Activated gamma-delta T cell treated with anti-CD3 and anti-CD28 coated beads, Interleukin-2, amount 50 U/mL, for 16 hours (primary cell): ENCODE results near the gene PRKG1.
"Not testable (repeated sequence)": the region's sequence is repeated elsewhere in the genome, so short reads cannot be mapped to it uniquely, and the experiment has no call there.

ENCODE experiments used
- DNase-seq: peaks from one replicate; pipeline ENCODE4 v3.0.0-alpha.2; 2020; ENCODE audit warnings: low read depth

The PRKG1 gene

DNA sequence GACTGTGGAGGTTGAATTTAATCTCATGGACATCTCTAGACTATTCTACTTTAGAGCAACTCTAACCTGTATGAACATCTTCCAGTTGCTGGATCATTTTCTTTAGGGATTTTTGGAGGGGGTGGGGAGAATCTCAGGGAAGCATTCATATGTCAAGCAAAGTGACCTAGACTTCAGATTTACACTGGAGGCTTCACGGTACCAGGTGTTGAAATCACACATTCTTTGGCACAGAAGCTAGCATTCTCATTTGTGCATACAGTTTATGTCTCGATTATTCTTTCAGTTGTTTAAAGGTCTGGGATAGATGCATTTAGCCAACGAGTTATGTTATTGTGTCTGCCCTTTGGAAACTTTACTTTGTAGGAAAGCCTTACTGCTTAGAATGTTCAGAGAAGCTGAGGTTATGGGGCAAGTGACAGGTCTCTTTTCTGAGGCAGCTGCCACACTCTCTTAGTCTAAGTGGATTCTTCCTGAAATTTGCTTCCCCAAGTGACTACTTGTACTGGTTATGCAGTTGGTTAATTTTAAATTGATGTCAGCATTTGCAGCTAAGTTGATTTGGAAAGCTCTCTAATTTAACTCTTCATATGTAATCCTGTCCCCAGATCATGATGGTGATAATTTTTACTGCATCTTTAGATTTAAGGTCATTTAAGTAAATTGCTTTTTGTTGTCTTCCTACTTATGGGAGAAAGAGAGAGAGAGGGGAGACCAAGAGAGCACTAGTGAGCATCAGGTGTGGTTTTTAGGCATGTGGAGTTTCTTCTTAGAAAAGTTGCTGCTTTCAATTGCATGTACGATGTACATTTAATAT lies 153.8 kb downstream of the PRKG1 start:
- DNase-seq = no peak

DNA sequence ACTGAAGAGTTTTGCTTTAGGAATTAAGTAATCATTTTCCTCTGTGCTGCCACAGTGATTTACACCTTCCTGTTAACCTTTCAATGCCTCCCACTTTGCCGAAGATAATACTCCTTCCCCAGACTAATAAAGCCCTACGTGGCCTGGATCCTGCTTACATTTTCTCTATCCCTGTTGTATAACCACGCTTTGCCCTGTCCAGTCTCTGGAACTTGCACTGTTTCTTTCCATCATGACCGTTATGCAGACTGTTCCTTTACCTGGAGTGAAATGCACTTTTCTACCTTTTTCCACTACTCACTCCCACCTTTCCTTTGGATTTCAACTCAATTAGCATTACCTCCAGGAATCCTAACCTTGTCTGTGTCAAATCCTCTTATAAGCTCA lies 154.4 kb downstream of the PRKG1 start:
- DNase-seq = no peak

DNA sequence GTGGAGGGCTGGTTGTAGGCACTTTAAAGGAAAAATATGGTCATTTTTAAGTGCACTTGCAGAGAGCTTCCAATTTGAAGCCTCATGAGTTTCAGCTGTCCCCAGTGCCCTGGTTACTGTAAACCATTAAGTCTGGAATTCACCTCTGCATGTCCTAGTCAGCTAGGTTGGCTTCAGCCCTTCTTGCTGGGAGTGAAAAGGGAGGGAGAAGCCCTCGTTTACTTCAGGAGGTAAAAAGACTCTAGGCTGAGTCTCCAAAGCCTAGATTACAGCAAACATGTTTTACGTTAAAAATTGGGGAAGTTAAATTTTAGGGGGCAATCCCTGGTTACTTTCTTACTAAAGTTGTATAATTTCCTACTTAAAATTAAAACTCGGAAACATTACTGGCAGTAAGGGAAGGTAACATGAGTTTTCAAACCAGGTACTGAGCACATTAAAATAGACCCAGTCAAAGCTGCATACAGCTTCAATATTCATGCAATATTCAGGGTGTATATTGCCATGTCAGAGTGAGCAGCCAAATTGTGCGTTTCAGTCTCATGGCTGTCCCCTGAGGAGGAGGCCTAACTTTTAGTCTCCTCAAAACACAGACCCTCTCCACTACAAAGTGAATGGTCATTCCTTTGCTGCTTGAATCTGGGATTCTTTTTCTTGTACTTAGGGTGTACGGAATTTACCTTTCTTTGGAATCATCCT lies 156.7 kb downstream of the PRKG1 start:
- DNase-seq = no peak

DNA sequence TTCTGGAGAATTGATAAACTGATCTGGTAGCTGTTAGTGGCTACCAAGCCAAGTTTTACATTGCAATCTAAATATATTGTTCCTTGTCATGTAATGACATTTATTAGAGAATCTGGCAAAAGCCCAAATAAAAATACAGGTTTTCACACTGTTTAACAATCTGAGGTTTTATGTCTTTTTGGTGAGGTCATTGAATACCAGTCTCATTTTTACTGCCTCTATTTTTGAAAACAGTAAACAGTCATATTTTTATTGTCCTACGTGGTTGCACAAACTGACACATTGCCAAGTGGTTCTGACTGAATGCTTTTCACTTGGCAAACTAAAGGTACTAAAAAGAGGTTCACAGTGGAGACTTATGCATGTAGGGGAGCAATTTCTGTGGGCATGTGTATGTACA lies 157.5 kb downstream of the PRKG1 start:
- DNase-seq = no peak

DNA sequence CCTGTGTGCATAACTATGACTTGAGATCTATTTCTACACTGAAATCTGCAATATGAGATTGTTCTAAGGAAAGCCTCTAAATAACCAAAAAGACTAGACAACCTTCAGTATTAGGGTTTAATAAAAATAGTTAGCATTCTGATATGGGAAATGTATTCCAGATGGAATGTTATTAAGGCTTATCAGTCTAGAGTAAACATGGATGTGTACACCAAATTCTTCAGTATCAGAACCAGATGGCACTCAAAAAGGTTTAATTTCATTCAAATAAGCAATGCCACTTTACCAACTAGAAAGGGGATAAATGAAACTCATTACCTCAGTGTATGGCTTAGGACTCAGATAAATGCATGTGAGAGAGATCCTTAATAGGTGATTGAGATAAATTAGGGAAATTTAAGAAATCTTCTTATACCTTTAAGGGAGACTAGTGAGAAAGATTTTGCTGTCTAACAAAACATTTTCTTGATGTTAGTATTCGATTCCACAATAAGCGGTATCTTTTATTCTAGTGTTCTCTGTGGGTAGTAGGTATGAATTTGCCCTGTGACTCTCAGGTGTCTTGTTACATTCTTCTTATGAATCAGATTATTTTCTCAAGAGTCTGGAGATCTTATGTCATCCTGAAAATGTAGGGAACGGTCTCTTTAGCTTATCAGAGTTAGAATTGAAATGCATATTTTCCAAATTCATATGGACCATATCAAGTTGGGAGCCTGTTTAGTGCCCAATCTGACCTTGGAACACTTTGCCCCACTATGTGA lies 159.2 kb downstream of the PRKG1 start:
- no peak for DNase-seq

DNA sequence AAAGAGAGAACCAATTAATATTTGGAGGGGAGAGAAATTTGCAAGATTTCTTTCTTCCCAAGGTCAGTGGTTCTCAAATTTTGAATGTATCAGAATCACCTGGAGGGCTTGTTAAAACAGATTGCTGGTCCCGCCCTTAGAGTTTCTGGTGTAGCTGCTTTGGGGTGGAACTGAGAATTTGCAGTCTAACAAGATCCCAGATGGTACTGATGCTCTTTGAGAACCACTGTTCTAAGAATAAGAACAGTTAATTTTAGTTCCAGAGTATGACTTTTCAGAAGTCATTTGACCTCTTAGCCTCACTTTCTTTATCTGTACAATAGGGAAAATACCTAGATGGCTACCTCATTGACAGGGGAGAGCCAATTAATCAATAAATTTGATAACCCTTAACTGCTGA lies 161.6 kb downstream of the PRKG1 start:
- DNase-seq = no peak

DNA sequence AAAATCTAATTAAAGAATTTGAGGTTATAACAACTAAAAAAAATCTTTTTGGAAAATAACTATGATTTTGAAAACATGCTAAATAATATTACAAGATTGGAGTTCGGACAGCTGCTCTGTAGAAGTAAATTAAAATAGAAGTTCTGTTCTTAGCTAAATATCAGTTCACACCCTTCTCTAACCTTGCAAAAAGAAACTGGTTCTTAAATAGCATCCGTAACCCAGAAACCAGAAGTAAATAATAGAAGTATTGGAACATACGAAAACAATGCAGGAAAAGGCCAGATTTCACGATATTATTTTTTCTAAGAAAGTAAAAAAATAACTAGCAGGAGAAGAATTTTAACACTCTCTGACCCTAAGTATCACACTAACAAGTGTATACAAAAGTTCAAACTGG lies 164.7 kb downstream of the PRKG1 start:
- no peak for DNase-seq

DNA sequence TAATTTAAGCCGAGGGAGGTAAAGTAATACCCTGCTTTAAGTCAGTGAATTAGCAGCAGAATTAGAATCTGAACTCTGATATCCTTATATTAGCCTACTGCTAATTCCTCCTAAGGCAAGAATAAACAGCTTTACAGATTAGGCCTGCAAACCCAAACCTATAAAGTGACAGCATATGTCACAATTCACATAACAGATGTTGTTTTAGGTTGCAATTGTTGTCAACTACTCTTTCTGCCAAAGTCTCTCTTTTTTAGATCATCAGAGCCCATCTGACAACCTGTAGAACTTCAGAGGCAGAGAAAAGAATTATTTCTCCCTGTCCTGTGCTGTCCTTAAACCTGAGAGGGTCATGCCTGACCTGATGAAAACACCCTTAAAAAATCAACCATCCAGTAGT lies 167.2 kb downstream of the PRKG1 start:
- no peak for DNase-seq

DNA sequence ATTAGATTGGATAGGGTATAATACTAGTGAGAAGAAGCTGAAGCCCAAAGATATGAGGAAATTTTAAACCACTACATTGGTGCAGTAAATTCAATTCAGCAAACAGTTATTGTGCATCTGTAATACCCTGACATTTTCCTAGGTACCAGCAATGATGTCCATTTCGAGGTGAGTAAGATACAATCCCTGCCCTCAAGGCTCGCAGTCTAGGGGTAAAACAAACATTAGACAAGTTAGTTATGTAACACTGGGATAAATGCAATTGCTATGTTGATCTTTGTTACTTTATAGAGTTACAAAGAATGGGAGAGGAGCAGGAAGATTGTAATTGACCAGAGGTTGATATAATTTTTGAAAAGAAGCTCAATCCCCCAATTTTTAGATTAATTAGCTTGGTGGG lies 168.1 kb downstream of the PRKG1 start:
- DNase-seq = no peak

DNA sequence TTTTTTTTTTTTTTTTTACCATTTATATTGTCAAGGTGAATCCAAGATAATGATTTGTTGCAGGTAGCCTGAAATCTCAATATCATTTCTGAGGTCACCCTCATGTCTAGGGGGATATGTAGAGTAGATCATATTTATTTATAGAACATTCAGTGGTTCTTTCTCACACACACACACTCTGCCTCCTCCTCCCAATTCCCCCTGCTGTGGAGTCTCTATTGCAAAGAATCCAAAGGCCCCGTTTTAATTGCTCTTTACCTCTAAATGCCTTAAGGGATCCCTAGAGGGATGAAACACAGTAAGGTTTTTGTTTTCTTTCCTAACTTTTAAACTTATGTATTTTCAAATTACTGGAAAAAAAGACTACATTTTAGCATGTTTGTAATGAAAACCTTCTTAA lies 170.0 kb downstream of the PRKG1 start:
- DNase-seq = no peak

DNA sequence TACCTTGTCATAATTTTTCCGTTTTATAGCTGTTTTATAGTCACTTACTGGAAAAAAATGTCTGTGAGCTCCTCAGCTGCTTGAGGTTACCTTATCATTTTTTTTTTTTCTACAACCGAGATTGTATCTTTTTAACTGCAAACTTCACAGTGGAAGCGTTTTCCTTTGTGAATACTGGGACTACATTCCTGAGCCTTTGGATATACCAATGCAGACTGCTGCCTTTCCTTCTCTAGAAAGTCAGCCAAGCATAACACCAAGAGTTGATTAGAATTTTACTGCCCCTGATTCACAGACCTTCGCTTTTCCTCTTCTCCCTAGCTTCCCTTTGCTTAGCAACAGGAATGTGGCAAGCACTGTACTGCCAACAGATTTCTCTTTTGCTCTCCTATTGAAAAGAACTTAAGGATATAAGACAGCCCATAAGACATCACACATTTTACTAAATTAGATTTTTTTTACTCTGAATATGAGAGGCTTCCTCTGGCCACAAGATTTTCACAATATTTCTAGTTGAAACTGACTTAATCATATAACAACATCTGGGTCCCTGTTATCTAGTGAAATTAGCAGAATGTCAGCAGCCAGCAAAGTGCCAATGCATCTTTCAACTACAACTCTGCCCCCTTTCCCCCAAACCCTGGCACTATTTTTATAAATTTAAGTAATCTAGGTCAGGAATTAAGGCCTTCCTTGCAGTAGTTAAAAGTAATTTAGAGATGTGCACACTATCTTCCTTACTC lies 170.6 kb downstream of the PRKG1 start:
- DNase-seq = no peak

DNA sequence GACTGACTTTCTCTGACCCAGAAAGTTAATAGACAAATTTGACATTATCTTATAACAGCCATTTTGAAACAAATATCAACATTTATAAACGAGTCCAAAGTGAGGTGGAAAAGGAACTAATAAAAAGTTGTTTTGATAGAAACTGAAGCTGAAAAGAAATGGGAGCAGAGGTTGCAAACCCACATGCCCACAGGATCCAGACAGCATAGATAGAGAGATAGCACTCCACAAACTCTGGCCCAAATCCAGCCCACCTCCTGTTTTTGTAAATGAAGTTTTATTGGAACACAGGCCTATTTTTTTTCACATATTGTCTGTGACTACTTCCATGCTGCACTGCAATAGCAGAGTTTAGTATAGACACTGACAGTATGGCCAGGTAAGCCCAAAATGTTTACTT lies 171.9 kb downstream of the PRKG1 start:
- no peak for DNase-seq

DNA sequence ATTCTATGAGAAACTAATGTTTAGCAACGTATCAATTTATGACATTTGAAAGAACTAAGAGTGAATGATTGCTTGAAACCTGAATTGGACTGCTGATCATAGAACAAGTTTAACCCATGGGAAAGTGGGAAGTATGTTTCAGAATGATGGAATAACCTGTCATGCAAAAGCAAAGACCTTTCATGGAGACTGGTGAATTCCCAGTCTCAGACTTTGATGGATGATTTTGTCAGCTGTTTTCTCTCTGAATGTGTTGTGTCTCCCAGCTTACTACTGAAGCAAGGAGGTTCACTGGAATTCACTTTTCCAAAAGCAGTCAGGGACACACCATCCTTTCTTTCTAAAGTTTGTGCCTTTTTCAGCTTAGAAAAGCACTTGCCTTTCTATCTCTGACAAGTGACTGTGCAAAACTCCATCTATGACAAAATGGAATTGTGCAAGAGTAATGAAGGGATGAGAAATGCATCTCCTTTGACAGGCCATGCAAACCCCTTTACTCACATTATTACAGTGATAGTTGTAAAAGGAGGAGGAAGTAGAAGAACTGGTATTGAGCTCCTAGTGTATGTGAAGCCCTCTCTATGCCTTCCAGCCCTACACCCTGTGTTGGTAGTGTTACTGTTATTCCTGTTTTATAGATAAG lies 176.1 kb downstream of the PRKG1 start:
- DNase-seq = no peak

DNA sequence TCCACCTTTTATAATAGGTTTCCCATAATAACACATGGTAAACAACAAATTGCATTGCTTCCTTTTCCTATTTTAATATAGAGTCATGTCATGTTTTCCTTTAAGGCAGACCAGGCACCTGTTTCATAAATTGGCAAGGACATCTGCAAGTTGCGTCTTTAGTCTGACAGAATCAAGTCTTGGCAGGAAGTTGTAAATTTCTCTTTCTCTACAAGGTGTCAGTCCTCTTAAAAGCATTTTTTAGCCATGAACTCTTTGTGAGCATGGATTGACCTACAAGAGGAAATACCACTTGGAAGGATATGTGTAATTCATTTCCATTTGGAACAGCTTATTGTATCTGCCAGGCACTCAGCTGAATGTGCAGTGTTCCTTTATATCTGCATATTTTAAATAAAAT lies 176.8 kb downstream of the PRKG1 start:
- DNase-seq = no peak

DNA sequence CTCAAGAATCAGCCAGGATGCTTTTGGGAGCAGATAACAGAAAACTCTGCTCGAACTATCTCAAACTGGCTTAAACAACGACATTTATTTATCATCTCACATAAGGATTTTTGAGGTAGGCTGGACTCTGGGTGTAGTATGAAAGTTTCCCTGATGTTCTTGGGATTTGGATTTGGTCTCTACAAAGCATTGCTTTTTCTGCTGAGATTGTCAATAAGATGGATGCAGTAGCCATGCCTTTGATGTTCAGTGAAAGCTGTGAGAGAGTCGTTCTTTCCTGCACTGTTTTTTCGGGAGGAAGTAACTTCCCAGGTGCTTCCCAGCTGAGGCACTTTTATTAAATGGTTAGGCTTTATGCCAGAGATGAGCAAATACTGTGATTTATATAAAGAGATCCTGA lies 181.1 kb downstream of the PRKG1 start:
- no peak for DNase-seq

DNA sequence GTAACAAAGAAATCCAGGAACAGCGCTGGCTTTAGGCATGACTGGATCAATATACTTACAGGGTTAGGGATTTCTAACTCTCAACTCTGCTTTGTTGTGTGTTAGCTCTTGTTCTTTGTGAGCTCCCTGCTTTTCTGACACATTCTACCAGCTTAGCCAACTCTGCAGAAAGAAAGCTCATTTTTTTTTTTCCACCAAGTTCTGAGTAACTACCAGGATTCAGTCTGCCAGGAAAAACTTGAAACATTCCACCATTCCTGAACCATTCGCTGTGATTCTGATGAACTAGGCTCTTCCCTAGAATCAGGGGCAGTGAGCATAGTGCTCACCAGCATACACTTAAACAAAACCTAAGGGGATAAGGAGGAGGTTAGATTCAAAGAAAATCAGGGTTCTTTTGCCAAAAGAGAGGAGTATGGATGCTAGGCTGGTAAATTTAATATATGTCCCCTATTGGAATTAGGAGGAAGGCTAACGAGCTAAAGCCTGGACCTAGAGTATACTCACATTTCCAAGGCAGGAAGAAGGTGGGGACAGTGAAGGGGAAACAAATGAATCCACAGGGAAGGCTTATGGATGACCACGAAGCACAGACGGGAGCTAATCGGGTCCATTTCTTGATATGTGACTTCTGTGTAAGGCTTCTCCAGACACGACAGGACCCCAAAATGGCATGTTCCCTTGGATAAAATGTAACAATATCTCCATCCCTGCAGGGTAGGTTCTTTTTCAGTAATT lies 183.4 kb downstream of the PRKG1 start:
- DNase-seq = no peak

DNA sequence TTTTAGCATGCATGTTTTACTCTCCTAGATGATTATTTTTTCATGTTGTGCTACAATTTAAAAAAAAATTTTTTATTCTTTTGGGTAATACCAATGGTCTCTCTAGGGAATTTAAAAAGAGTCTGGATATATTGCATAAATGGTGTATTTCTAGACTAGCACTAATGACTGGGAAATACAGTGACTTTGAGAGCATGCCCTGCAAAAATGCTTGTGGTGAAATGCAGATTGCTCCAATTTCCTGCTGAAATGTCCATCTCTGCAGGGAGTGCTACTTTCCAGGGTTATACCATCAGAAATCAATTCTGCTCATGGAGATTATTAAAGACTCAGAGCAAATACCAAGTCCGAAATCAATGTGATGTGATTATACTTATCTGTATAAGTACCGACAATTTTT lies 186.1 kb downstream of the PRKG1 start:
- DNase-seq = no peak

DNA sequence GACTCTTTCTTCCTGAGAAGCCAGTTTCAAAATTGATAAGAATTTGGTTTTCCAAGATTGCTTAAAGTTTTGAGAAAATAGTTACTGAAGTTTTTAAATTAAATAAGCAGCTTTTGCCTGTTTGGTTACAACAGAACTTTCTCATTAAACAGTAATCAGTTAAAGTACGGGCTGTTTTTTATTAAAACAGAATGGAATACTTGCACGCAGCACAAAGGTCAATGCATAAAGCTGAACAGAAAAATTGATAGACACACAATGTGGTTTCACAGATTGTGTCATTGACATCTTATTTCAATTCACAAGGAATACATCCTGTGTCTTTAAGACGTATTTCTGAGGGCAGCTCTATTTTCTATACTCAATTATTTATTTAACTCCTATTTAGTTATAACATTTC lies 192.2 kb downstream of the PRKG1 start:
- DNase-seq = no peak

DNA sequence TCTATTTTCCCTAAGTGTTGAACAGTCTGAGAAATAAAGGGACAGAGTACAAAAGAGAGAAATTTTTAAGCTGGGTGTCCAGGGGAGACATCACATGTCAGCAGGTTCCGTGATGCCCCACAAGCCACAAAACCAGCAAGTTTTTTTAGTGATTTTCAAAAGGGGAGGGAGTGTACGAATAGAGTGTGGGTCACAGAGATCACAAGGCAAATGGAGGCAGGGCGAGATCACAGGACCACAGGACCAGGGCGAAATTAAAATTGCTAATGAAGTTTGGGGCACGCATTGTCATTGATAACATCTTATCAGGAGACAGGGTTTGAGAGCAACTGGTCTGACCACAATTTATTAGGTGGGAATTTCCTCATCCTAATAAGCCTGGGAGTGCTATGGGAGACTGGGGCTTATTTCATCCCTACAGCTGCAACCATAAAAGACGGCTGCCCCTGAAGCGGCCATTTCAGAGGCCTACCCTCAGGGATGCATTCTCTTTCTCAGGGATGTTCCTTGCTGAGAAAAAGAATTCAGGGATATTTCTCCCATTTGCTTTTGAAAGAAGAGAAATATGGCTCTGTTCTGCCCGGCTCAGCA lies 193.8 kb downstream of the PRKG1 start:
- not testable (repeated sequence) for DNase-seq

DNA sequence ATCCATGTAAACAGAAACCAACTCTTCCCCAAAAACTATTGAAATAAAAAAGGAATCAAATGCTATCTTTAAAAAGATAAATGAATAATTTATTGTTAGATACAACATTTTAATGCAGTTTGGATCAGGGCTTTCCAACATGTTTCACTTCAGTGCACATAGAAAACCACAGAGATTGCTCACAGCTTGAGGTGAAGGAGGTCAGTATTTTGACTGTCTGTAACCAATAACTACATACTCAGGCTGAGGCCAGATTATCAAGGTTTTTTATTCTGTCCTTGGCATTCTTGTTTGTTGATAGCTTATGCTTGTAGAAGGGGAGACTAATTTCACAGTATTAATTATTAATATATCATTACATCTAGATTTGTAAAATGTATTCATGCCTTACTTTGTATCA lies 195.5 kb downstream of the PRKG1 start:
- DNase-seq = no peak
